D721Med (cell line): ENCODE data around the gene CELSR3.

Source experiments
- DNase-seq: peaks from one replicate; pipeline ENCODE4 v3.0.0; 2011; ENCODE audit warnings: low spot score; ENCODE audit not compliant: insufficient read length
- FAIRE-seq: peaks from 2 replicates; lab custom pipeline; 2011; peaks lifted over from hg19 to GRCh38; lab: Jason Lieb, UNC
- TF ChIP-seq, protein P1 (sequence below): IDR thresholded peaks from 2 replicates; pipeline ENCODE4 v1.5.1; 2012; ENCODE audit warnings: mild to moderate bottlenecking, control low read depth; ENCODE audit not compliant: insufficient read depth; ENCODE audit errors: missing control alignments

Gene CELSR3

DNA sequence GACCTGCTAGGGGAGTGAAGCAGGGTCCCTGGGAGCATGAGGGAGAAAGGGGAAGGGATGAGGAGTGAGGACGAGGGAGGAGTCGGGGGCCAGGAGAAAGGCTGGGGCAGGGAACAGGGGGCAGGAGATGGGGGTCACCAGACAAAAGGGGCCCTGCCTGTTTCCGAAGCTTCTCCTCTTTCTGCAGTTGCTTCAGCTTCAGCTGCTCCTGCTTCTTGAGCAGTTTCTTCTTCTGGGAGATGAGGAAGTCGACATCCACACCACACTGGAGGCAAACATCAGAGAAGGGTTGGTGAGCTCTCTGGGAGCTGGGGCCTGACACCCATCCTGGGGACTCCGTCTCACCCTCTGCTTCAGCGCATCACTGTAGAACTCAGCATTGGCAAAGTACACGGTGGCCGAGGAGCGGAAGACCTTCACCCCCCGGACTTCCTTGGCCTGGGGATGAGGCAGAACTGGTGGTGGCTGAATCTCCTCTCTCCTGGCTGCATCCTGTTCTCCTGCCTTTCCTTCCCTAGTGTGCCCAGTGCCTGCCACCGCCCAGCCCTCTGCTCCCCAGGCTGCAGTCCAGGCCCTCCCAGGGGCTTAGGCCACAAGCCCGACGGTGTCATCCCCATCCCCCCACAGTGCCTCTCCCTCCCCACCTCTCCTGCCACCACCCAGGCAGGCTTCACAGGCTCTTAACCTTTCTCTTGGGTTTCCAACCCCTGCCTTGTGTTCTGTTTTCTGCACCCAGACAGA, 34.2 kb downstream of the CELSR3 start:
- FAIRE-seq (no peak), DNase-seq (no peak)
- TF ChIP-seq, protein P1, sequence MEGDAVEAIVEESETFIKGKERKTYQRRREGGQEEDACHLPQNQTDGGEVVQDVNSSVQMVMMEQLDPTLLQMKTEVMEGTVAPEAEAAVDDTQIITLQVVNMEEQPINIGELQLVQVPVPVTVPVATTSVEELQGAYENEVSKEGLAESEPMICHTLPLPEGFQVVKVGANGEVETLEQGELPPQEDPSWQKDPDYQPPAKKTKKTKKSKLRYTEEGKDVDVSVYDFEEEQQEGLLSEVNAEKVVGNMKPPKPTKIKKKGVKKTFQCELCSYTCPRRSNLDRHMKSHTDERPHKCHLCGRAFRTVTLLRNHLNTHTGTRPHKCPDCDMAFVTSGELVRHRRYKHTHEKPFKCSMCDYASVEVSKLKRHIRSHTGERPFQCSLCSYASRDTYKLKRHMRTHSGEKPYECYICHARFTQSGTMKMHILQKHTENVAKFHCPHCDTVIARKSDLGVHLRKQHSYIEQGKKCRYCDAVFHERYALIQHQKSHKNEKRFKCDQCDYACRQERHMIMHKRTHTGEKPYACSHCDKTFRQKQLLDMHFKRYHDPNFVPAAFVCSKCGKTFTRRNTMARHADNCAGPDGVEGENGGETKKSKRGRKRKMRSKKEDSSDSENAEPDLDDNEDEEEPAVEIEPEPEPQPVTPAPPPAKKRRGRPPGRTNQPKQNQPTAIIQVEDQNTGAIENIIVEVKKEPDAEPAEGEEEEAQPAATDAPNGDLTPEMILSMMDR: no peak

DNA sequence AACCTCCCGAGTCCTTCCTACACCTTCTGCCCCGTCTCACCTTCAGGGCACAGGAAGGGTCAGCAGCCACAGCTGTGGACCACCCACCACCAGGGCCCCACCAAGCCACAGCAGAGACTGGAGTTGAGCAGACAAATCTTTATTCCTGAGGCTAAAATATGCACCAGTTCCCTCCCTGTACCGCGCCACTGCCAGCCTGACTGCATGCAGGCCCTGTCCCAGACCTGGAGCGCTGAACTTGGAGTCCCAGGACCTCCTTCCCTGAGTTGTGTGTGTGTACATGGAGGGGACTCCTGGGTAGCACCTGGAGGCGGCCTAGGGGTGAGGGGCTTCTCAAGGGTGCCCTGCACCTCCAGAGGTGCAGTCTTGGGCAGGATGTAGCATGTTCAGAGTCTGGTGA, 37.1 kb downstream of the CELSR3 start:
- TF ChIP-seq, protein P1: no peak
- DNase-seq (no peak), FAIRE-seq (no peak)

DNA sequence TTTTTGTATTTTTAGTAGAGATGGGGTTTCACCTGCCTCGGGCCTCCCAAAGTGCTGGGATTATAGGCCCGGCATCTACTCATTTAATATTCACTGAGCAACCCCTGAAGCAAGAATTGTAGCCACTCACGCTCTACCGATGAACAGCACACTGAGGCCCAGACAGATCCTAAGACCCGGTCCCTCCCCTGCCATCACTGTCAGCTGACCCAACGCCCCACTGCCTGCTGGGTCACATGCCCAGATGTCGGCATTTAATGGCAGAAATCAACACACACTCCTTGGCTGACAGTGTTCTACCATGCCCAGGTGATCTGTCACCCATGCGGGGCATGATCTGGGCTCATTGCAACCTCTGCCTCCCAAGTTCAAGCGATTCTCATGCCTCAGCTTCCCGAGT, 37.9 kb downstream of the CELSR3 start:
- FAIRE-seq (no peak), DNase-seq (no peak)

DNA sequence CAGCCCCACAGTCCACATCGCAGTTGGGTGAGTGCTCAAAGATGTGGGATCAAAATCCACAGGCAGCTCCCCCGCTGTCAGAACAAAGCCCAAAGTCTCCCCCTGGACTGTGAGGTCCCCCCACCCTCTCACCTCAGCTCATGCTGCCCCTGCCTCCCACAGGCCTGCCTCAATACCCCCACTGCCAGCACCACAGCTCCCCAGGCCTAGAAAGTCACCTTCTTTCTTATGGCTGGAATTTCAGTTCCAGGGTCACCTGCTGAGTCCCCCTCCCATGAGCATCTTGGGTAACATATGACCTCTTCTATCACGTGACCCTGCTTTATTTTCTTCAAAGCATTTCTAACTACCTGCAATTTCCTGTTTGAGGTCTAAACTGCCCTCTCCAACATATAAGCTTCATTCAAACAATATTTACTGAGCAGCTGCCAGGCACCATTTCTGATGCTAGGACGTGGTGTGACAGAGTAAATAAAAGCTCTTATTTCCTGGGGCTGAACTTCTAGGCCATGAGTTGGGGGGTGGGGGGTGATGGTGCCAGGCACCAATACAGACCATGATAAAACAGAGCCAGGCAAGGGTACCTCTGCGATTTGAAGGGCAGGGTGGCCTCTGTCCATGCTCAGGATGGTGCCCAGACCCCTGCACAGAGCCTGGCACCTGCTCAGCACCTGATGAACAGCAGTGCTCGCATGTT, 38.7 kb downstream of the CELSR3 start:
- DNase-seq: no peak
- no peak for FAIRE-seq
- TF ChIP-seq, protein P1: no peak

More for the DNA sequence above, 37.9 kb downstream of the CELSR3 start:
- TF ChIP-seq, protein P1: no peak

DNA sequence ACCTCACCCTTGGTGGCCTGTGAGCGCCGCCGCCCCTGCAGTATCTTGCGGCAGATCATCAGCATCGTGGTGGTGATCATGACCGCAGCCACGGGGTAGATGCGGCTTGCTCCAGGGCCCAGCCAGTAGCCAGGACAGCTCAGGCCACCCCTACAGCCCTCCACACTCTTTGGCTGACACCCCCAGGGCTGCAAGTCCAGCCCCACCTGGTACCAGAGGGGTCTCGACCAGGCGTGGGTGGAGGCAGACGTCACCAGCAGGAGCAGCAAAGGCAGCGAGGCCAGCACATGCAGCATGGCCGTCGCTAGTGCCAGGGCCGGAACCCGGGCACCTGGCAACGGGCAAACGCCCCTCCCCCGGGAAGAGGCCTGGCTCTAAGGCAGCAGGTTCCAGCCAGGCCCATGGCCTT, 41.2 kb downstream of the CELSR3 start, which contains the start of gene TMEM89:
Gene TMEM89, minus strand, starts transcription at position 309 of the 409 bp plus-strand sequence. Its CDS starts 13 bp downstream, at position 296.
- TF ChIP-seq, protein P1: no peak
- DNase-seq (no peak), FAIRE-seq (no peak)

DNA sequence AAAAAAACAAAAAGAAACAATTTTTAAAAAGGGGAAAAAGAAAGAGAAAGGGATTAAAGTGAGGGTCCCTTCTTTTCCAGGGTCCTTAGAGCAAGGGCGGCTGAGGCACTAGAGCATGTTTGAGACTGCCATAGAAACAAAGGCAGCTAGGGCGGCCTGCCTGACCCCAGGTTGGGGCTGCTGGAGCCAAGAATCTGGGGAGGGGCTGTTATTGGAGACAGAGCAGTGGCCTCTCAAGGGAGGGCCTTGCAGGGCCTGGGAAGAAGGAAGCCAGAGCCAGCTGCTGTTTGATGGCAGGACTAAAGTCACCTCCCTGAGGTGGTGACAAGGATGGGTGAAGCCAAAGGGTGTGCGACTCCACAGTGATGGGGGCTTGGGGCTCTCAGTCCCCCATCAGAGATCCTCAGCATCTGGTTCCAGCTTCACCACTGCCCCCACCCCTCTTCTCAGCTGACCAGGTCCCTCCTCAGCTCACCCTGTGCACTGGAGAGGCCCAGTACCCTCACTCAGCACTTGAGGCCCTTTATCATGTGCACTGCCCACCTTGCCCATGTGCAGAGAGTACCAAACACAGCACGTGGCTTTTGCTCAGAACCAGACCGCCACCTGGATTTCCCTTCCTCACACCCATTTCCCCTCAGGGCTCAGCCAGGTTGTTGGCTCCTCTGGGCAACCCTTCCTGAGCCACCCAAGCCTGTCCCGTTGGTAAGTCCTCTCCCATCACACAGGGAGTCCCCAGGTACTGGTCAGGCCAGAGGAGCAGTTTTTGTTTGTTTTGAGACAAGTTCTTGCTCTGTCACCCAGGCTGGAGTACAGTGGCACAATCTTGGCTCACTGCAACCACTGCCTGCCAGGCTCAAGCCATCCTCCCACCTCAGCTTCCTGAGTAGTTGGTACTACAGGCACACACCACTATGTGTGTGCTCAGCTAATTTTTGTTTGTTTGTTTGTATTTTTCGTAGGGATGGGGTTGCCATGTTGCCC, 42.9 kb downstream of the CELSR3 start:
- FAIRE-seq (no peak), DNase-seq (no peak)
- TF ChIP-seq, protein P1: no peak
